SJCRH30 (cell line): Measurements from ENCODE around the gene STX8. TPM values are rescaled to one million over a fixed set of nuclear protein-coding genes. Genes with fewer than 3 reads are reported as not detected.

Experiments
- DNase-seq, 2 experiments: peaks; one replicate each; pipeline ENCODE4 v3.0.0-alpha.2; 2015 to 2020
- H3K27ac ChIP-seq: fragments of 250-450 bp; sonication (Bioruptor Pico); 2 replicates; pipeline ENCODE4 v1.5.1; 2020; ENCODE audit warnings: mild to moderate bottlenecking, moderate library complexity
- H3K27me3 ChIP-seq: fragments of 250-450 bp; sonication (Bioruptor Pico); 2 replicates; pipeline ENCODE4 v1.5.1; 2020; ENCODE audit warnings: mild to moderate bottlenecking, moderate library complexity
- H3K36me3 ChIP-seq: fragments of 250-450 bp; sonication (Bioruptor Pico); 2 replicates; pipeline ENCODE4 v1.5.1; 2020; ENCODE audit warnings: mild to moderate bottlenecking, moderate library complexity
- H3K4me1 ChIP-seq: fragments of 250-450 bp; sonication (Bioruptor Pico); 2 replicates; pipeline ENCODE4 v1.5.1; 2020; ENCODE audit warnings: mild to moderate bottlenecking, moderate library complexity
- H3K4me3 ChIP-seq: fragments of 250-450 bp; sonication (Bioruptor Pico); 2 replicates; pipeline ENCODE4 v1.5.1; 2020; ENCODE audit warnings: mild to moderate bottlenecking, moderate library complexity
- H3K9me3 ChIP-seq: fragments of 250-450 bp; sonication (Bioruptor Pico); replicated peaks from 2 replicates; pipeline ENCODE4 v1.5.1; 2020; ENCODE audit warnings: mild to moderate bottlenecking, moderate library complexity
- total RNA-seq: library from RNA; depleted of rRNA; stranded (reverse); fragments of >200 nt; shearing (Covaris generic); gene quantifications from 2 replicates; pipeline ENCODE4 v1.2.3, GENCODE V29; 2014

The STX8 gene
- total RNA-seq, 1 experiment from 2014 or later, result 47.1 TPM

GRCh38 chr17:9236286-9237052, 339.2 kb downstream of the STX8 start:
- no peak for DNase-seq
- no peaks in the 10 kb centered on the region for H3K9me3 ChIP-seq
- no peaks in the 10 kb centered on the region for H3K36me3 ChIP-seq
- H3K27me3 ChIP-seq, result no peaks in the 10 kb centered on the region
- peaks cover 13% of the 10 kb centered on the region for H3K4me1 ChIP-seq
- H3K4me3 ChIP-seq, result no peak overlapping the region
- no peak overlapping the region for H3K27ac ChIP-seq

DNA sequence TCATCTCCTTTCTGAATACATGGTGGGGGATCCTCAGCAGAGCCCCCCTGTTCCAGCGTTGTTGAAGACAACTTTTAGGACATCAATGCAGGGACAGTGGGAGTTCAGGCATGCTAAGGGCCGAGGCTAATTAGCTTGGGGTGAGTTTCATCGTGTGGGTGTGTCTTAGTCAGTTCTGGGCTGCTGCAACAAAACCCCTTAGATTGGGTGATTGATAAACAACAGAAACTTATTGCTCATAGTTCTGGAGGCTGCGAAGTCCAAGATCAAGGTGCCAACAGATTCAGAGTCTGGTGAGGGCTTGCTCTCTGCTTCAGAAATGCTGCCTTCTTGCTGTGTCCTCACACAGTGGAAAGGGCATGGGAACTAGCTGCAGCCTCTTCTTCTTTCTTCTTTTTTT, 340.3 kb downstream of the STX8 start:
- H3K36me3 ChIP-seq, result no peaks in the 10 kb centered on the region
- no peak overlapping the region for H3K4me3 ChIP-seq
- no peak for DNase-seq
- H3K27me3 ChIP-seq, result no peaks in the 10 kb centered on the region
- H3K27ac ChIP-seq, result no peak overlapping the region
- peaks cover 3% of the 10 kb centered on the region; the same call in 1 of the 2 replicates for H3K4me1 ChIP-seq
- H3K9me3 ChIP-seq, result no peaks in the 10 kb centered on the region

GRCh38 chr17:9234389-9234945, 341.2 kb downstream of the STX8 start:
- Histone ChIP-seq H3K36me3 (no peaks in the 10 kb centered on the region), H3K27ac (no peak overlapping the region), H3K4me1 (0 out of 2 replicates have a peak, but pooled peaks cover 3% of the 10 kb centered on the region), H3K27me3 (no peaks in the 10 kb centered on the region), H3K4me3 (no peak overlapping the region), H3K9me3 (no peaks in the 10 kb centered on the region)
- no peak for DNase-seq

DNA sequence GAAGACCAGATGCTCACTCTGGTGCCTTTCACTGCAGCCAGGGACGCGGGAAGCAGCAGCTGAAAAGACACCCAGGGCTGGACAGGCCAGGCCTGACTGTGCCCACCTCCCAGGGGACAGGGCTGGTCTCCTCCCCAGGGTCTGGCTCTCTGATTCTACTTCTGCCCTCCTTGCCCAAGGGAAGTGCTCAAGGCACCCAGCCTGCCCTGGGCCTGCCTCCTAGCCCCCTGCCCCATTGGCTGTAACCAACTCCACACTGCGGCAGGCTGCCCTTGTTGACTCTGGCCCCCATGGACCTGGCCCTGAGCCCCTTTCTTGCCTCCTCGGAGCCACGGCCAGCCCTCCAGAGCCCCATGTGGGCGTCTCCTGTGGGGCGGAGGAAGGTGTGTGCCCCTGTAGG, 341.9 kb downstream of the STX8 start:
- no peaks in the 10 kb centered on the region for H3K27me3 ChIP-seq
- 0 out of 2 replicates have a peak, but pooled peaks cover 3% of the 10 kb centered on the region for H3K4me1 ChIP-seq
- H3K4me3 ChIP-seq, result no peak overlapping the region
- no peaks in the 10 kb centered on the region for H3K9me3 ChIP-seq
- DNase-seq, result no peak
- H3K27ac ChIP-seq, result no peak overlapping the region
- H3K36me3 ChIP-seq, result no peaks in the 10 kb centered on the region

- no peaks in the 10 kb centered on the region for H3K9me3 ChIP-seq
- H3K27ac ChIP-seq, result no peak overlapping the region
- H3K27me3 ChIP-seq, result no peaks in the 10 kb centered on the region
- H3K4me1 ChIP-seq, result 0 out of 2 replicates have a peak, but pooled peaks cover 3% of the 10 kb centered on the region
- H3K4me3 ChIP-seq, result no peak overlapping the region
- DNase-seq, result no peak
- no peaks in the 10 kb centered on the region for H3K36me3 ChIP-seq
Observed at GRCh38 chr17:9233271-9233599, 342.4 kb downstream of the STX8 start.

GRCh38 chr17:9232591-9233270, 342.9 kb downstream of the STX8 start:
- Histone ChIP-seq H3K27ac (no peak overlapping the region), H3K36me3 (no peaks in the 10 kb centered on the region), H3K9me3 (no peaks in the 10 kb centered on the region), H3K4me1 (0 out of 2 replicates have a peak, but pooled peaks cover 3% of the 10 kb centered on the region), H3K27me3 (no peaks in the 10 kb centered on the region), H3K4me3 (no peak overlapping the region)
- DNase-seq, result peak; percentile 29 to 47

GRCh38 chr17:9232155-9232475, 343.5 kb downstream of the STX8 start:
- Histone ChIP-seq H3K36me3 (no peaks in the 10 kb centered on the region), H3K27me3 (no peaks in the 10 kb centered on the region), H3K9me3 (no peaks in the 10 kb centered on the region), H3K27ac (no peak overlapping the region), H3K4me1 (0 out of 2 replicates have a peak, but pooled peaks cover 3% of the 10 kb centered on the region), H3K4me3 (no peak overlapping the region)
- DNase-seq, result no peak

GRCh38 chr17:9231449-9232154, 344.0 kb downstream of the STX8 start:
- H3K9me3 ChIP-seq, result no peaks in the 10 kb centered on the region
- H3K36me3 ChIP-seq, result no peaks in the 10 kb centered on the region
- H3K4me3 ChIP-seq, result no peak overlapping the region
- H3K27me3 ChIP-seq, result no peaks in the 10 kb centered on the region
- H3K27ac ChIP-seq, result no peak overlapping the region
- DNase-seq, result no peak
- H3K4me1 ChIP-seq, result 0 out of 2 replicates have a peak, but pooled peaks cover 3% of the 10 kb centered on the region

DNA sequence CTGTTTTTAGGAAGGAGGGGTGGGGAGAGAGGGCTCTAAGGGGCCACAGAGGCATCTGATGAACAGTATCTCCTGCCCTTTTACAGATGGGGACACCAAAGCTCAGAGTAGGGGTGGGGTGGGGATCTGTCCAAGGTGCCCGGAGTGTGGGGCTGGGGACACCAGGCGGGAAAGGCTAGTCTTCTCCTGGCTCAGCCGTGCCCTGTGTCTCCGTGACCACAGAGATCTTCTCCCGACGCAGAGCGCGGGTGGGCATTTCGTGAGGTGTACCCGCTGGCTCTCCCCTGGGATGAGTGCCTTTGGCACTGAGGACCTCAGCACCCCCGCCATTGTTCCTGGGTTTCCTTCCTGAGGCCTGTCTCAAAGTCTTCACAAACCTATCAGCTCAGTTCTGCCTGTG, 344.8 kb downstream of the STX8 start:
- no peak overlapping the region for H3K27ac ChIP-seq
- H3K4me1 ChIP-seq, result 0 out of 2 replicates have a peak, but pooled peaks cover 3% of the 10 kb centered on the region
- no peaks in the 10 kb centered on the region for H3K27me3 ChIP-seq
- H3K4me3 ChIP-seq, result no peak overlapping the region
- H3K9me3 ChIP-seq, result no peaks in the 10 kb centered on the region
- no peak for DNase-seq
- H3K36me3 ChIP-seq, result no peaks in the 10 kb centered on the region

- H3K27me3 ChIP-seq, result no peaks in the 10 kb centered on the region
- H3K27ac ChIP-seq, result no peak overlapping the region
- H3K9me3 ChIP-seq, result no peaks in the 10 kb centered on the region
- no peak for DNase-seq
- no peaks in the 10 kb centered on the region for H3K36me3 ChIP-seq
- H3K4me1 ChIP-seq, result 0 out of 2 replicates have a peak, but pooled peaks cover 3% of the 10 kb centered on the region
- H3K4me3 ChIP-seq, result no peak overlapping the region
Observed at GRCh38 chr17:9230346-9230745, 345.3 kb downstream of the STX8 start.

DNA sequence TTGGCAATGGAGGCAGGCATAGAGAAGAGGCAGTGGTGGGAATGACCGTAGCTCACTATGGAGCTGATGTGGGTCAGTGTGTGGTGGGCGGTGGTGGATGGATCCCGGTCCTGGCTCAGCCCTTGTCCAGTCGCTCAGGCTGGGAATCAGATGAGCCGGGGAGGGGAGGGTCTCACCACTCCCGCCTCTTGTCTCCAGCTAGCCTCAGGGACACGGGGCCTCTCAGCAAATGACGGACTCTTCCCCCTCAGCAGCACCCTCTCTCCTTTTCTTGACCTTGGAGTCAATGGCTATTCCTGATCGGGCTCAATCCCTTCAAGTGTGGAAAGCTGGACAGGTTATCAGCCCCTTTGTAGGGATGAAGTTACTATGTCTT, 345.8 kb downstream of the STX8 start:
- 0 out of 2 replicates have a peak, but pooled peaks cover 3% of the 10 kb centered on the region for H3K4me1 ChIP-seq
- H3K27ac ChIP-seq, result no peak overlapping the region
- H3K36me3 ChIP-seq, result no peaks in the 10 kb centered on the region
- no peak for DNase-seq
- no peaks in the 10 kb centered on the region for H3K27me3 ChIP-seq
- no peaks in the 10 kb centered on the region for H3K9me3 ChIP-seq
- no peak overlapping the region for H3K4me3 ChIP-seq

GRCh38 chr17:9229160-9229825, 346.3 kb downstream of the STX8 start:
- H3K27me3 ChIP-seq, result no peaks in the 10 kb centered on the region
- no peaks in the 10 kb centered on the region for H3K9me3 ChIP-seq
- no peak overlapping the region for H3K4me3 ChIP-seq
- H3K4me1 ChIP-seq, result 0 out of 2 replicates have a peak, but pooled peaks cover 3% of the 10 kb centered on the region
- H3K27ac ChIP-seq, result no peak overlapping the region
- no peak for DNase-seq
- H3K36me3 ChIP-seq, result no peaks in the 10 kb centered on the region

DNA sequence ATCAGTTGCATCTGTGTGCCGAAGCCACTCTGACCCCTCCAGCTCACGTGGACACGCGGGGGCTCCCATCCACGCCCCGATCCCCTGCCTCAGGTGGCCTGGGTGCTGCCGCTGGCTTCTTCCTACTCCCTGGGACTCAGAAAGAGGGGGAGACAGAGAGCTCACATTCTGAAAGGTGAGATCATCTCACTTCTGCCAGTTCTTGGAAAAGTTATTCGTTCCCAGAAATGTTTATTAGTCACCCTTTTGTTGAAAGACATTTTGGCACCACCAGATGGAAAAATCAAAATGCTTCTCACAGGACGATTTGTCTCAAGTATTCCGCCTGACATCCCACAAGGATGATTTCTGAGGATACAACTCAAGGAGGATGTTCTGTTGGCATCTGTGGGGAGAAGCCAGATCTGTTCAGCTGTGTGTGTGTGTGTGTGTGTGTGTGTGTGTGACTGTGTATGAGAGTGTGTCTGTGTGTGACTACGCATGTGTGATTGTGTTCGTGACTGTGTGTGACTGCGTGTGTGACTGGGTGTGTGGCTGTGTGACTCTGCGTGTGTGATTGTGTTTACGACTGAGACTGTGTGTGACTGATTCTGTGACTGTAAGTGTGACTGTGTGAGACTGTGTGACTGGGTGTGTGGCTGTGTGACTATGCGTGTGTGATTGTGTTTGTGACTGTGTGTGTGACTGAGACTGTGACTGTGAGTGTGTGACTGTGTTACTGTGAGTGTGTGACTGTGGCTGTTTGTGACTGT, 347.0 kb downstream of the STX8 start:
- DNase-seq, result no peak
- H3K27ac ChIP-seq, result no peak overlapping the region
- H3K4me3 ChIP-seq, result no peak overlapping the region
- no peaks in the 10 kb centered on the region for H3K36me3 ChIP-seq
- H3K27me3 ChIP-seq, result no peaks in the 10 kb centered on the region
- 0 out of 2 replicates have a peak, but pooled peaks cover 3% of the 10 kb centered on the region for H3K4me1 ChIP-seq
- no peaks in the 10 kb centered on the region for H3K9me3 ChIP-seq
